Measurements from ENCODE around the gene CCL13.
A peak's percentile ranks its signal among the peaks of the same experiment; 100 is the strongest.

The CCL13 gene

GRCh38 chr17:34361478-34362061 is 5.3 kb downstream of the CCL13 start:
- peak; percentile 20 to 61 (median 44) for DNase-seq (ENCODE audit: low read depth in 4 of 4, low spot score in 1 of 4)

GRCh38 chr17:34363183-34363661 is 6.9 kb downstream of the CCL13 start, which contains the start of gene CCL1:
TSS of gene CCL1 (minus strand) at chr17:34363233. CDS start at chr17:34363161, 72 bp downstream.
- DNase-seq (ENCODE audit: low read depth in 4 of 4, low spot score in 1 of 4), result no peak

DNA sequence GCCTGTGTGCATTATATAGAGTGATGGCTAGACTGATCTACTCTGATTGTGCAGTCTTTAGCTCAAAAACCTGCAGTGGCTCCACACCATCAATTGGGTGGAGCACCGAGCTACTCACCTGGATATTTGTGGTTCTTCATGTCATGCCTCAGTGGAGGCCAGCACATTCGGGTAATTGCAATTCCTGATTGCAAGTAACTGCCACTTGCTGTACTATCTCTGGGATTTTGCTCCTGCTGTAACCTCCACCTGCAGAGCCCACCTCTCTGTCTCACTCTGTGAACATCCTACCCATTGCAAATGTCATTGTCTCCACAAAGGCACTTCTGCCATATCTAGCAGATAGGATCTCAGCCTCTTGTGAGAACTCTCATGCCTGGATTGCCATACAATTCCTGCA is 8.5 kb downstream of the CCL13 start:
- no peak for DNase-seq (ENCODE audit: low read depth in 4 of 4, low spot score in 1 of 4)

DNA sequence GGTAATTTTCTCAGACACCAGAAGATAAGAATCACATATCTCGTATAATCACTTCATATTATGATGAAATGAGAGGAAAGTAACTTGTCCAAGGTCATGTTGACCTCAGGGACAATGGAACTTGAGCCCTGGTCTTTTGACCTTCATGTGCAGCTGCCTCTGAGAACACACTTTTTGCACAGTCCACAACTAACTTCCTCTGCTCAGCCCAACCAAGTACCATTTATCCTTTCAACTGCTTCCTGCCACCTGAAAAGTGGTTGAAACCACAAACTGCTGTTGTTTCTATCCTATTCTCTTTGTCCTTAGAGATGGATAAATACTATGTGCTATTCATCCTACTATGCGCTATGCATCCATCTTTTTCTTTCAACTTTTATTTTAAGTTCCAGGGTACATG is 9.1 kb downstream of the CCL13 start:
- DNase-seq (ENCODE audit: low read depth in 4 of 4, low spot score in 1 of 4), result no peak

DNA sequence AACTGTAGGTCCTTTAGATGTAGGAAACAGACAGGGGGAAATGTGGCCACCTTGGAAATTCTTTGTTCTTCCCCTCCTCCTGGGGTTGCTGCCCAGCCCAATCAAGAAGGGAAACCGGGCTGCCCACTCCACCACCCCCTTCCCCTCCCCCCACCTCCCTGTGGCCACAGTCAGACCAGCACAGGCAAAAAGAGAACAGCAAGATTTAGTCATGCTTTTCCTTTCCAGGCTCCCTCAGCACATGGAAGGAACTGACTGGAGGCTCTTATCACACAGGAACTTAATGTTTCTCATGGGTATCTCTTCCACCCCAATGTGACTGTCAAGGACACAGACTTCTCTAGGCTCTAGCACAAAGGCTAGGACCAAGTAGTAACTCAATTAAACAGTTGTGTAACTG is 9.7 kb downstream of the CCL13 start:
- no peak for DNase-seq (ENCODE audit: low read depth in 4 of 4, low spot score in 1 of 4)

- DNase-seq (ENCODE audit: low read depth in 4 of 4, low spot score in 1 of 4), result no peak
These were observed 10.3 kb downstream of the CCL13 start for GRCh38 chr17:34366529-34367107.

GRCh38 chr17:34367486-34368195 is 11.4 kb downstream of the CCL13 start:
- no peak for DNase-seq (ENCODE audit: low read depth in 4 of 4, low spot score in 1 of 4)

DNA sequence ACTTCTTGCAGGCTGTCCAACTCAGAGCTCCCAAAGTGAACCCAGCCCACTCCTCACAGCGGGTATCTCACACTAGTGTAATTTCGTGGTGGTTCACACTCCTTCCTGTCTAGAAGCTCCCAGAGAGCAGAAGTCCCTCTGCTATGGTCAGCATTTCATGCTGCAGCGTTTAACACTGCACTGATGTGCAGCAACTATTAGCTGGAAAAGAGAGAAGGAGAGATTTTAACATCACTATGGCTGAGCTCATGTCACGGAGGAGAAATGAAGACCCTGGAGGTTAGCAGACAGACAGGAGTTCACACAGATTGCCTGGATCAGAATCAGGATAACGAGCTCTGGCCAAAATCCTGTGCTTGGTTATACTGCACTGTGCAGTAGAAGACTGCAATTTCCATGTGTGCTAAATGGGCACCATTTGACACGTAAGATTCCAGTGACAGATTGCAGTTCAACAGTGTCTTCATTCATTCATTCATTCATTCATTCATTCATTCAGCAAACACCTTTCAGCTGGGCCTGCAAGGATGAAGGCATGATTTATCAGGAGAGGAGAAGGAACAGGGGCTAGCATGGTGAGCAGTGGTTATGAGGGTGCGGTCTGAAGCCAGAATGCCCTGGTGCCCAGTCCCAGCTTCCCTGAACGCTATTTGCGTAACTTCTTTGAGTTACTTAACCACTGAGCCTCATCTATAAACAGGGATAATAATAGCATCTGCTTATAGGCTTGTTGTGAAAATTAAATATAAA is 12.1 kb downstream of the CCL13 start:
- no peak for DNase-seq (ENCODE audit: low read depth in 4 of 4, low spot score in 1 of 4)

DNA sequence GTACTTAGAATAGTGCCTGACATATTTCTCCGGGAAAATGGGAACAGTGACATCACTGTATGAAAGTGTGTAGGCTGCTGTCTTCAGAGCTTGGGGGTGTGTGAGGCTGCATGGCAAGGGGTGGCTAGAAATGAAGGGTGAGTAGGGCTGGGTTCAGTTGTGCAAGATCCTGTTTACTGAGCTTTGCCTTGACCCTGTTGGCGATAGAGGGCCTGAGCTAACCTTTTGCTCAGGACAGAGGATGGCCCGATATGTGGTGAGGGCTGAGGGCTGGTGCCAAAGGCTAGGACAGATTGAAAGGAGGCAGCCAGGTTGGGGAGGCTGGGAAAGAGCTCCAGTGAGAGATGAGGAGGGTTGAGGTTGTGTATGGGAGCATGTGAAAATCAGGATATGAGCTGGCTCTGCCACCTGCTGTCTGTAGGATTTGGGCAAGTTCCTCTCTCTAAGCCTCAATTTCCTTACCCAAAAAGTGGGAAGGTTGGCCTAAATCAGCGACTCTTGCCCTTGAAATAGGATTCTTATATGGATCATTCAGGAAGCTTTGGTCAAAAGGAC is 12.7 kb downstream of the CCL13 start:
- DNase-seq (ENCODE audit: low read depth in 4 of 4, low spot score in 1 of 4), result no peak

GRCh38 chr17:34369571-34369970 is 13.3 kb downstream of the CCL13 start:
- no peak for DNase-seq (ENCODE audit: low read depth in 4 of 4, low spot score in 1 of 4)

GRCh38 chr17:34370376-34370996 is 14.2 kb downstream of the CCL13 start:
- DNase-seq (ENCODE audit: low read depth in 4 of 4, low spot score in 1 of 4), result no peak

DNA sequence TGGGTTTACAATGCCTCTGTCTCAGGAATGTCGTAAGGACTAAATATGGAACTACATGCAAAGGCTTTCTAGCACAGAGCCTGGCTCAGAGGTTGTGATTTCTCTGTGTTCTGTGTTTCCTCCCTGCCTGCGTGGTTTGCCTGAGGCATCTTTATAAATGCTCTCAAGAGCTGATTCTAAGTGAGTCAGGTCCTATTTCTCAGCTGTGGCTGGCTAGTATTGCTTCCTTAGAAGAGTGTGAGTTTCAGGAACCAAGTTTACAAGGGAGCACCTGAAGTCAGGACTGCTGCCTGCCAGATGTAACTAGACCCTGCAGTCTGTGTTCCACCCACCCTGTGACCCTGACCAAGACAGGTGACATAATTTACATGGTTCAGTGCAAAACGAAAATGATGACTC is 14.7 kb downstream of the CCL13 start:
- DNase-seq (ENCODE audit: low read depth in 4 of 4, low spot score in 1 of 4), result no peak

GRCh38 chr17:34371405-34372100 is 15.3 kb downstream of the CCL13 start:
- no peak for DNase-seq (ENCODE audit: low read depth in 4 of 4, low spot score in 1 of 4)

- DNase-seq (ENCODE audit: low read depth in 4 of 4, low spot score in 1 of 4), result no peak
These were observed 18.2 kb downstream of the CCL13 start for GRCh38 chr17:34374457-34374856.

DNA sequence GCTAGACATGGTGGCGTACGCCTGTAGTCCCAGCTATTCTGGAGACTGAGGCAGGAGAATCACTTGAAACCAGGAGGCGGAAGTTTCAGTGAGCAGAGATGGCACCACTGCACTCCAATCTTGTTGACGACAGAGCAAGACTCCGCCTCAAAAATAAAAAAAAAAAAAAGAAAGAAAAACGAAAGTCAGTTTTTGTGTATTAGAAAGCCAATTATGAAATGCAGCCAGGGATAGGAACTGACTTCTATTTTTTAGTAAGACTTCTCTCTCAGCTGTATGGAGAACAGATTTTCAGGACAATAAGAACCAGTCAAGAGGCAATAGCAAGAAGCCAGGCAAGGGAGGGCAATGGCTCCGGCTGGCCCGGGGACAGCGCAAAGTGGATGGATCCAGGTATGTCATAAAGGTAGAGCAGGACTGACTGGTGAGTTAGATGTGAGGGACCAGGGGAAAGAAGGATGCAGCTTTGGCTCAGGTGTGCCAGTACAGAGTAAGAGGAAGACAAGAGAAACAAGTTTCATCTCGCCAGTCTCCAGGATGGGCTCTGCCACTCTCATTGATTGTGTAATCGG is 19.2 kb downstream of the CCL13 start:
- DNase-seq (ENCODE audit: low read depth in 4 of 4, low spot score in 1 of 4), result no peak

DNA sequence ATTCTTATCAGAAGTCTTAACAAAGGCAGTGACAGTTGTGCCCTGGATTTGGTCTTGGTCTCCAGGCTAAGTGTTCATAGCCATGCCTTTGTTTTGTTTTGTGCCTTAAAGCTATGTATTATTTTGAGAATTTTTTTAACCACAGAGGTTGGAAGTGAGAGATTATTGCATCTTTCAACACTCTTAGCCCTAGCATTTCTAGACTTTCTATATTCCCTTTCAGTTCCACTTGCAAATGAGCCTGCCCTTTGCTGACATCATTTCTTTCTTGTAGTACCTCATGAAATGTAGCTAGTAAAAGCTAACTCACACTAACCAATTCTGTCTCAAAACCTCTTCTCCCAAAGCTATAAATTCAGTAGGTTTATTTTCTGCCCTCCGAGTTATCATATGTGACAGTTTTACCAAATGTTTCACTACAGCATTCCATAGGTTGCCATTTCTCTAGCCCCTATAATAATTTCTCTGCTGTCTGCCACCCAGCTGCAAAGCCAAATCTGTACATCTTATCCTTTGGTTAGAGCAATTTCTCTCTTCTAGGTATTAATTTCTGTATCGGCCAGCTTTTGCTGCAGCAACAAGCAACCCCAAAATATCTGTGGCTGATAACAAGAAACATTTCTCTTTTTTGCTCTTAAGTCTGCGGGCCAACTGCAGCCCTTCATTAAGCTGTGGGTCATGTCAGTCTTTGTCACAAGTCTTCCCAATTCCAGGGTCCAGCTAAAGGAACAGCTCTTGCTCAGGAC is 21.0 kb downstream of the CCL13 start:
- DNase-seq (ENCODE audit: low read depth in 4 of 4, low spot score in 1 of 4), result no peak

DNA sequence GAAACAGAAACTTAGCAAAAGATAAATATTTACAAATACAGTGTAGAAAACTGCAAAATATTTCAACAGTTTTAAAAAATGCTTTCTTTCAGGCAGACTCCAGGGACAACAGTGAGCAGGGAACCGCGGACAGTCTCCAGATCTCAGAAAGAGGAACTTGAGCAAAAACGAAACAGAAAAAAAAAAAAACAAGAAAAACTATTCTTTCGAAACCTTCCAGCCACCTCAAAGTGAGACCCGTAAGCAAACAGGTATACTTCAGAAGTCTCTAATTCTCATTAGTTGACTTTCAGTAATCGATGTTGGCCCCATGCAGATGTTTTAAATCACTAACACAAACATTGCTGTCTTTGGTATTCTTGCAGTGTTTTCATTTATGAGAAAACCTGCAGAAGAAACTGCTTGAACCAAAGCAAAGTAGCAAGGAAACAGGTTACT is 22.4 kb downstream of the CCL13 start:
- no peak for DNase-seq (ENCODE audit: low read depth in 4 of 4, low spot score in 1 of 4)

- no peak for DNase-seq (ENCODE audit: low read depth in 4 of 4, low spot score in 1 of 4)
These were observed 23.6 kb downstream of the CCL13 start for GRCh38 chr17:34379868-34380267.

- DNase-seq (ENCODE audit: low read depth in 4 of 4, low spot score in 1 of 4), result peak in 2 of 4 experiments; percentile 7 to 27
These were observed 26.4 kb downstream of the CCL13 start for GRCh38 chr17:34382621-34383124.

Data from stimulated activated CD4-positive, alpha-beta T cell treated with anti-CD3 and anti-CD28 coated beads, Interleukin-1b, Interleukin-23, amount 100 ng/mL, for 24 hours (primary cell).